ENCODE results near the gene GALNT9. TPM values are rescaled to one million over a fixed set of nuclear protein-coding genes. Genes with fewer than 3 reads are reported as not detected.
A peak's percentile ranks its signal among the peaks of the same experiment; 100 is the strongest.

Gene GALNT9
- total RNA-seq, 1 experiment from 2014 or later, result 3.3 TPM

GRCh38 chr12:132165584-132165983 lies 163.8 kb downstream of the GALNT9 start:
- Histone ChIP-seq H3K36me3 (no peaks in the 10 kb centered on the region), H3K4me3 (no peak overlapping the region), H3K27me3 (no peaks in the 10 kb centered on the region; the same call in 1 of the 2 replicates), H3K9me3 (no peaks in the 10 kb centered on the region)
- no peak for DNase-seq

GRCh38 chr12:132164426-132164825 lies 165.0 kb downstream of the GALNT9 start:
- H3K9me3 ChIP-seq, result no peaks in the 10 kb centered on the region
- H3K27me3 ChIP-seq, result no peaks in the 10 kb centered on the region; the same call in 1 of the 2 replicates
- no peak overlapping the region for H3K4me3 ChIP-seq
- H3K36me3 ChIP-seq, result no peaks in the 10 kb centered on the region
- no peak for DNase-seq

DNA sequence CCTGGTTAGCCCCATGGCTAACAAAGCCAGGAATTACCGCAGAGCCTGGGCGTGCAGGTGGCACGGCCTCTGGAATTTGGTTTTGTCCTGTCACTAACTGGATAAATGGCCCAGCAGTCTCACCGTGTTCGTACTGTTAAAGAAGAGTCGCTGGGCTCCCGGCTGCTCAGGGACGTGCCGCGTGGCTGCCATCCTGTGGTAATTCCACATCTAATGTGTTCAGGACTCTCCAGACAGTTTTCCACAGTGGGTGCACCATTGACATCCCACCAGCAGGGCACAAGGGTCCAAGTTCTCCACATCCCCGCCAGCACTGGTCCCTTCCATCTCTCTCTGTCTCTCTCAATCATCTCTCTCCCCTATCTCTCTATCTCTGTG lies 165.5 kb downstream of the GALNT9 start:
- Histone ChIP-seq H3K36me3 (no peaks in the 10 kb centered on the region), H3K27me3 (no peaks in the 10 kb centered on the region; the same call in 1 of the 2 replicates), H3K4me3 (no peak overlapping the region), H3K9me3 (no peaks in the 10 kb centered on the region)
- no peak for DNase-seq

- Histone ChIP-seq H3K36me3 (no peaks in the 10 kb centered on the region), H3K27me3 (no peaks in the 10 kb centered on the region; the same call in 1 of the 2 replicates), H3K9me3 (no peaks in the 10 kb centered on the region), H3K4me3 (peak overlapping the region; percentile 16)
- DNase-seq, result no peak
Observed at GRCh38 chr12:132163041-132163910, 166.1 kb downstream of the GALNT9 start.

- H3K36me3 ChIP-seq, result peaks cover 6% of the 10 kb centered on the region
- DNase-seq, result peak; percentile 84
- H3K27me3 ChIP-seq, result no peaks in the 10 kb centered on the region; the same call in 1 of the 2 replicates
- peak overlapping the region; percentile 16 for H3K4me3 ChIP-seq
- no peaks in the 10 kb centered on the region for H3K9me3 ChIP-seq
Observed at GRCh38 chr12:132162508-132163031, 166.8 kb downstream of the GALNT9 start.

- peaks cover 9% of the 10 kb centered on the region for H3K36me3 ChIP-seq
- DNase-seq, result no peak
- H3K27me3 ChIP-seq, result no peaks in the 10 kb centered on the region
- H3K4me3 ChIP-seq, result no peak overlapping the region; the same call in 1 of the 2 replicates
- H3K9me3 ChIP-seq, result no peaks in the 10 kb centered on the region; the same call in 1 of the 2 replicates
Observed at GRCh38 chr12:132161796-132162507, 167.4 kb downstream of the GALNT9 start.

DNA sequence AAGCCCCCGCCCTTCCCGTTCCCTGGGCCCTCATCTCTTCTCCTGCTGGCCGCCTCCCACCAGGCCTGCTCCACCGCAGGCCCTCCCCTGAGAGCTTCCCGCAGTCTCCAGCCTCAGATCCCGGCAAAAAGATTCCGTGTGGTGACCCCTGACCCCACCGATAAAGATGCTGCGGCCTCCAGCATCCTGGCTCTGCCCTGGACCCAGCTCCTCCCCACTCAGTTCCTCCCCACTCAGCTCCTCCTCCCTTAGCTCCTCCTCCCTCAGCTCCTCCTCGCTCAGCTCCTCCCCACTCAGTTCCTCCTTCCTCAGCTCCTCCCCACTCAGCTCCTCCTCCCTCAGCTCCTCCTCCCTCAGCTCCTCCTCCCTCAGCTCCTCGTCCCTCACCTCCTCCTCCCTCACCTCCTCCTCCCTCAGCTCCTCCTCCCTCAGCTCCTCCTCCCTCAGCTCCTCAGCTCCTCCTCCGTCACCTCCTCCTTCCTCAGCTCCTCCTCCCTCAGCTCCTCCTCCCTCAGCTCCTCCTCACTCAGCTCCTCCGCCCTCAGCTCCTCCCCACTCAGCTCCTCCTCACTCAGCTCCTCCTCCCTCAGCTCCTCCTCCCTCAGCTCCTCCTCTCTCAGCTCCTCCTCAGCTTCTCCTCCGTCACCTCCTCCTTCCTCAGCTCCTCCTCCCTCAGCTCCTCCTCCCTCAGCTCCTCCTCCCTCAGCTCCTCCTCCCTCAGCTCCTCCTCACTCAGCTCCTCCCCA lies 168.2 kb downstream of the GALNT9 start:
- Histone ChIP-seq H3K36me3 (peaks cover 14% of the 10 kb centered on the region), H3K4me3 (no peak overlapping the region), H3K27me3 (no peaks in the 10 kb centered on the region), H3K9me3 (peaks cover 1% of the 10 kb centered on the region; the same call in 1 of the 2 replicates)
- peak; percentile 72 for DNase-seq

GRCh38 chr12:132160601-132161035 lies 168.8 kb downstream of the GALNT9 start:
- Histone ChIP-seq H3K9me3 (peaks cover 2% of the 10 kb centered on the region; the same call in 1 of the 2 replicates), H3K36me3 (peaks cover 16% of the 10 kb centered on the region), H3K27me3 (no peaks in the 10 kb centered on the region), H3K4me3 (no peak overlapping the region)
- no peak for DNase-seq

GRCh38 chr12:132160016-132160415 lies 169.4 kb downstream of the GALNT9 start:
- Histone ChIP-seq H3K4me3 (no peak overlapping the region), H3K27me3 (no peaks in the 10 kb centered on the region), H3K36me3 (peaks cover 16% of the 10 kb centered on the region), H3K9me3 (peaks cover 2% of the 10 kb centered on the region; the same call in 1 of the 2 replicates)
- no peak for DNase-seq

GRCh38 chr12:132159555-132160003 lies 169.8 kb downstream of the GALNT9 start:
- Histone ChIP-seq H3K36me3 (peaks cover 16% of the 10 kb centered on the region), H3K9me3 (peaks cover 2% of the 10 kb centered on the region; the same call in 1 of the 2 replicates), H3K27me3 (no peaks in the 10 kb centered on the region), H3K4me3 (no peak overlapping the region)
- DNase-seq, result no peak

DNA sequence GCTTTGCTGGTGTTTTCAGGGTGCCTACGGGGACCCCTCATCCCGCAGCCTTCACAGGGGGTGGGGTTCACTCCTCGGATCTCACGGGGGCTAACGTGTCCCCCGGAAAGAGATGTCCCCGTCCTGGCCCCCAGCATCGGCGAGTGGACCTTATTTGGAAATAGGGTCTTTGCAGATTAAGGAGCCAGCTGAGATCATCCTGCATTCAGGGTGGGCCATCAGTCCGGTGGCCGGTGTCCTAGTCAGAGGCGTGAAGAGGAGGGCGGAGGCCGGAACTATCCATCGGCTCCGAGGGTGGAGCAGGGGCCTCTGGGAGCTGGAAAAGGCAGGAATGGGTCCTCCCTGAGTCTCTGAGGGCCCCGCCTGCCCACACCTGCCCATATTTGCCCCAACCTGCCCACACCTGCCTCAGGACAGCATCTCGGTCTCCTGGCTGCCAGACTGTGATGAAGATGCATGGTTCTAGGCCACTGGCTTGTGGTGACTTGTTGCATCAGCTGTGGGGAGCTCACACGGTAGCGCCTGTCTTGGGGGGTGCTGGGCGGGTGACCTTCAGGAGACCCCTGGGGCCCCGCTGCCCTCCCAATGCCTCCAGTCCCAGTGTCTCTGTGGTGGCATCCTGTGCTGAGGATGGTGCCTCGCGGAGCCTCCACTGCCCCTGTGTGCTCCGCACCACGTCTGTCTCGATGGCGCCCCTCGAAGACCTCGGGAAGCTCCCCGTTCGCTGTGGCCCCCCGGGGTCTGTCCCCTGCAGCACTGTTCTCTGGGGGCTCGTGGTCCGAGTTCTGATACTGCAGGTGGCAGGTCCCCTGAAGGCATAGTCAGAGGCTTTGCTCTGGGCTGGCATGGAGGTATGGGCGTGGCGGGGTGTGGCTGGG lies 170.5 kb downstream of the GALNT9 start:
- Histone ChIP-seq H3K9me3 (peaks cover 2% of the 10 kb centered on the region; the same call in 1 of the 2 replicates), H3K4me3 (no peak overlapping the region), H3K36me3 (peaks cover 16% of the 10 kb centered on the region), H3K27me3 (no peaks in the 10 kb centered on the region)
- DNase-seq, result no peak

- peaks cover 16% of the 10 kb centered on the region for H3K36me3 ChIP-seq
- no peaks in the 10 kb centered on the region for H3K27me3 ChIP-seq
- H3K9me3 ChIP-seq, result peaks cover 2% of the 10 kb centered on the region; the same call in 1 of the 2 replicates
- no peak for DNase-seq
- no peak overlapping the region for H3K4me3 ChIP-seq
Observed at GRCh38 chr12:132157733-132158409, 171.5 kb downstream of the GALNT9 start.

DNA sequence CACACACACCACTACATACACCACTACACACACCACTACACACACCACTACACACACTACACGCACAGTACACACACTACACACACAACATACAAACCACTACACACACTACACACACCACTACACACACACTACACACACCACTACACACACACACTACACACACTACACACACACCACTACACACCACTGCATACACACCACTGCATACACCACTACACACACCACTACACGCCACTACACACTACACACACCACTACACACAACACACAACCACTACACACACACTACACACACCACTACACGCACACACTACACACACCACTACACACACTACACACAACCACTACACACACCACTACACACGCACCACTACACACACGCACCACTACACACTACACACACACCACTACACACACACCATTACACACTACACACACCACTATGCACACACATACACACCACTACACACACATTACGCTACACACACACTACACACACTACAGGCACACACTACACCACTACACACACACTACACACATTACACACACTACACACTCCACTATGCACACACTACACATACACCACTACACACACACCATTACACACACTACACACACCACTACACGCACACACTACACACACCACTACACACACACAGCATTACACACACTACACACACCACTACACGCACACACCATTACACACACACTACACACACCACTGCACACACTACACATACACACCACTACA lies 172.6 kb downstream of the GALNT9 start:
- Histone ChIP-seq H3K9me3 (peaks cover 2% of the 10 kb centered on the region; the same call in 1 of the 2 replicates), H3K27me3 (no peaks in the 10 kb centered on the region), H3K4me3 (no peak overlapping the region), H3K36me3 (peaks cover 22% of the 10 kb centered on the region)
- no peak for DNase-seq

DNA sequence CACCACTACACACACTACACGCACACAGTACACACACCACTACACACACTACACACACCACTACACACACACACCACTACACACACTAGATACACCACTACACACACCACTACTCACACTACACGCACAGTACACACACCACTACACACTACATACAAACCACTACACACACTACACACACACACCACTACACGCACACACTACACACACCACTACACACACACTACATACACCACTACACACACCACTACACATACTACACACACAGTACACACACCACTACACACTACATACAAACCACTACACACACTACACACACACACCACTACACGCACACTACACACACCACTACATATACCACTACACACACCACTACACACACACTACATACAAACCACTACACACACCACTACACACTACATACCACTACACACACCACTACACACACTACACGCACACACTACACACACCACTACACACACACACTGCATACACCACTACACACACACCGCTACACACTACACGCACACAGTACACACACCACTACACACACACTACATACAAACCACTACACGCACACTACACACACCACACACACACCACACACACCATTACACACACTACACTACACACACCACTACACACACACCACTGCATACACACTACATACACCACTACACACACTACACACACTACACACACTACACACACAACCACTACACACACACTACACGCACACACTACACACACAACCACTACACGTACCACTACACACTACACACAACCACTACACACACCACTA lies 173.4 kb downstream of the GALNT9 start:
- no peak for DNase-seq
- Histone ChIP-seq H3K4me3 (no peak overlapping the region), H3K9me3 (peaks cover 2% of the 10 kb centered on the region; the same call in 1 of the 2 replicates), H3K27me3 (no peaks in the 10 kb centered on the region), H3K36me3 (peaks cover 22% of the 10 kb centered on the region)

All from MG63 (cell line).